ENCODE data around the gene ADIG.
"Not testable (repeated sequence)": the region's sequence is repeated elsewhere in the genome, so short reads cannot be mapped to it uniquely, and the experiment has no call there.

GRCh38 chr20:38595886-38596285, 14.9 kb downstream of the ADIG start:
- not testable (repeated sequence) for TF ChIP-seq POLR2A (IDR thresholded peaks at IDR 0.05; ENCODE audit: low read length); GATA1 (IDR thresholded peaks at IDR 0.05; ENCODE audit: low read depth, low read length)

All from erythroblast (primary cell).